Stimulated activated CD4-positive, alpha-beta T cell treated with anti-CD3 and anti-CD28 coated beads, TNF-alpha, amount 100 ng/mL, for 24 hours (primary cell): Measurements from ENCODE around the gene TTLL10.

Experiments
- DNase-seq, 3 experiments: peaks; one replicate each; pipeline ENCODE4 v3.0.0-alpha.2; 2020; ENCODE audit warnings: low read depth in 3 of 3

Gene TTLL10

GRCh38 chr1:1157914-1158710 lies 15.6 kb upstream of the TTLL10 start:
- no peak for DNase-seq

- DNase-seq, result no peak
Measured at GRCh38 chr1:1160281-1160930, 13.3 kb upstream of the TTLL10 start.

- DNase-seq, result no peak
Measured at GRCh38 chr1:1161078-1161682, 12.5 kb upstream of the TTLL10 start.

- no peak for DNase-seq
Measured at GRCh38 chr1:1161683-1162079, 12.0 kb upstream of the TTLL10 start.

GRCh38 chr1:1162597-1163537 lies 10.8 kb upstream of the TTLL10 start:
- no peak for DNase-seq

- DNase-seq, result no peak
Measured at GRCh38 chr1:1163538-1164070, 10.1 kb upstream of the TTLL10 start.

GRCh38 chr1:1164361-1164700 lies 9.3 kb upstream of the TTLL10 start:
- no peak for DNase-seq

- no peak for DNase-seq
Measured at GRCh38 chr1:1164701-1165451, 8.8 kb upstream of the TTLL10 start.

GRCh38 chr1:1165485-1165884 lies 8.2 kb upstream of the TTLL10 start:
- DNase-seq, result no peak

GRCh38 chr1:1165900-1166421 lies 7.7 kb upstream of the TTLL10 start:
- DNase-seq, result no peak

- DNase-seq, result no peak
Measured at GRCh38 chr1:1166642-1167397, 6.9 kb upstream of the TTLL10 start.

- DNase-seq, result no peak
Measured at GRCh38 chr1:1167398-1167821, 6.3 kb upstream of the TTLL10 start.

GRCh38 chr1:1167841-1168450 lies 5.7 kb upstream of the TTLL10 start:
- DNase-seq, result no peak

- DNase-seq, result no peak
Measured at GRCh38 chr1:1168451-1169411, 4.9 kb upstream of the TTLL10 start.

GRCh38 chr1:1169429-1170214 lies 4.1 kb upstream of the TTLL10 start:
- no peak for DNase-seq

GRCh38 chr1:1170215-1171091 lies 3.2 kb upstream of the TTLL10 start:
- DNase-seq, result no peak

GRCh38 chr1:1171161-1171545 lies 2.5 kb upstream of the TTLL10 start:
- DNase-seq, result no peak
